GM12864 (cell line): ENCODE results near the gene NT5C.
"Not testable (repeated sequence)": the region's sequence is repeated elsewhere in the genome, so short reads cannot be mapped to it uniquely, and the experiment has no call there.

Experiments used
- DNase-seq: peaks from one replicate; pipeline ENCODE4 v3.0.0-alpha.2; 2011; ENCODE audit warnings: low read depth
- H3K4me3 ChIP-seq: 2 replicates; pipeline ENCODE4 v1.5.1; 2011; ENCODE audit warnings: mild to moderate bottlenecking, low read depth, low read length, control low read depth
- CTCF ChIP-seq: IDR thresholded peaks from 2 replicates; pipeline ENCODE4 v1.5.1; 2011; ENCODE audit warnings: low read depth, mild to moderate bottlenecking, moderate library complexity, low read length, control low read depth, inconsistent platforms; ENCODE audit errors: missing control alignments

Gene NT5C

GRCh38 chr17:75163074-75163473, 31.5 kb upstream of the NT5C start:
- no peak overlapping the region for H3K4me3 ChIP-seq
- DNase-seq = no peak
- TF ChIP-seq CTCF = no peak

- DNase-seq = no peak
- TF ChIP-seq CTCF = no peak
Measured at GRCh38 chr17:75160211-75160610, 28.7 kb upstream of the NT5C start.

GRCh38 chr17:75159196-75160031, 27.9 kb upstream of the NT5C start:
- no peak overlapping the region for H3K4me3 ChIP-seq
- TF ChIP-seq CTCF = no peak
- no peak for DNase-seq

More at GRCh38 chr17:75160211-75160610, 28.7 kb upstream of the NT5C start:
- H3K4me3 ChIP-seq = no peak overlapping the region

- H3K4me3 ChIP-seq, DNase-seq: not testable (repeated sequence)
Measured at GRCh38 chr17:75158480-75158879, 26.9 kb upstream of the NT5C start.

- no peak for DNase-seq
- no peak for TF ChIP-seq CTCF
- no peak overlapping the region; the same call in 1 of the 2 replicates for H3K4me3 ChIP-seq
Measured at GRCh38 chr17:75155191-75155601, 23.7 kb upstream of the NT5C start.

GRCh38 chr17:75154195-75155106, 22.9 kb upstream of the NT5C start, which contains the start of gene JPT1:
JPT1 (minus strand) TSS chr17:75154512; CDS start chr17:75154397, 115 bp downstream.
- peak within 1 kb of the TSS; percentile 100 for H3K4me3 ChIP-seq
- peak; percentile 98 for DNase-seq
- TF ChIP-seq CTCF = no peak

- no peak for DNase-seq
- no peak for TF ChIP-seq CTCF
- peak overlapping the region; percentile 100 for H3K4me3 ChIP-seq
Measured at GRCh38 chr17:75153780-75154194, 22.2 kb upstream of the NT5C start.
